ENCODE results near the gene HLCS.

The HLCS gene

GRCh38 chr21:36888466-36888865 is 78.0 kb downstream of the HLCS start:
- Histone ChIP-seq H3K9me3 (ENCODE audit: insufficient read depth, low read depth, low read length) (no peaks in the 10 kb centered on the region; the same call in 1 of the 2 replicates), H3K27me3 (ENCODE audit: insufficient read depth, low read length, poor library complexity, severe bottlenecking) (no peaks in the 10 kb centered on the region), H3K4me3 (ENCODE audit: low read length, poor library complexity, severe bottlenecking) (no peak overlapping the region), H3F3A (ENCODE audit: low read depth) (no peaks in the 10 kb centered on the region), H3K9me2 (replicated peaks; ENCODE audit: low read depth, low read length) (no peaks in the 10 kb centered on the region), H3K4me2 (ENCODE audit: low read depth, low read length, poor library complexity, severe bottlenecking) (no peak overlapping the region), H4K20me1 (ENCODE audit: insufficient read depth, low read length, poor library complexity, severe bottlenecking) (no peaks in the 10 kb centered on the region), H2AFZ (ENCODE audit: low read length) (no peak overlapping the region), H3K9ac (ENCODE audit: low read depth, low read length, poor library complexity, severe bottlenecking) (no peak overlapping the region), H3K4me1 (ENCODE audit: insufficient read depth, low read length, poor library complexity, severe bottlenecking) (peaks cover 4% of the 10 kb centered on the region), H3K79me2 (ENCODE audit: insufficient read depth, low read length) (no peaks in the 10 kb centered on the region), H3K36me3 (ENCODE audit: insufficient read depth, low read length) (peaks cover 7% of the 10 kb centered on the region; the same call in 1 of the 2 replicates)
- TF ChIP-seq CTCF (conservative IDR thresholded peaks at IDR 0.05; ENCODE audit: low read length) (no peak), EZH2phosphoT487 (IDR thresholded peaks at IDR 0.05; ENCODE audit: borderline replicate concordance) (no peak)

- no peak for TF ChIP-seq EZH2phosphoT487 (IDR thresholded peaks at IDR 0.05; ENCODE audit: borderline replicate concordance)
- H3K36me3 ChIP-seq (ENCODE audit: insufficient read depth, low read length), result peaks cover 7% of the 10 kb centered on the region; the same call in 1 of the 2 replicates
- H3K9ac ChIP-seq (ENCODE audit: low read depth, low read length, poor library complexity, severe bottlenecking), result no peak overlapping the region
Measured at GRCh38 chr21:36887963-36888362, 78.5 kb downstream of the HLCS start.

GRCh38 chr21:36883532-36884486 is 82.7 kb downstream of the HLCS start:
- no peaks in the 10 kb centered on the region for H4K20me1 ChIP-seq (ENCODE audit: insufficient read depth, low read length, poor library complexity, severe bottlenecking)
- H3K27me3 ChIP-seq (ENCODE audit: insufficient read depth, low read length, poor library complexity, severe bottlenecking), result no peaks in the 10 kb centered on the region
- no peak overlapping the region for H3K4me2 ChIP-seq (ENCODE audit: low read depth, low read length, poor library complexity, severe bottlenecking)
- H3K4me3 ChIP-seq (ENCODE audit: low read length, poor library complexity, severe bottlenecking), result no peak overlapping the region
- TF ChIP-seq EZH2phosphoT487 (IDR thresholded peaks at IDR 0.05; ENCODE audit: borderline replicate concordance), result no peak
- no peak for TF ChIP-seq CTCF (conservative IDR thresholded peaks at IDR 0.05; ENCODE audit: low read length)
- H2AFZ ChIP-seq (ENCODE audit: low read length), result no peak overlapping the region
- no peaks in the 10 kb centered on the region for H3K79me2 ChIP-seq (ENCODE audit: insufficient read depth, low read length)
- no peaks in the 10 kb centered on the region; the same call in 1 of the 2 replicates for H3K9me3 ChIP-seq (ENCODE audit: insufficient read depth, low read depth, low read length)
- no peak overlapping the region for H3K9ac ChIP-seq (ENCODE audit: low read depth, low read length, poor library complexity, severe bottlenecking)
- no peaks in the 10 kb centered on the region for H3K4me1 ChIP-seq (ENCODE audit: insufficient read depth, low read length, poor library complexity, severe bottlenecking)
- H3K9me2 ChIP-seq (replicated peaks; ENCODE audit: low read depth, low read length), result no peaks in the 10 kb centered on the region
- H3K36me3 ChIP-seq (ENCODE audit: insufficient read depth, low read length), result no peaks in the 10 kb centered on the region
- H3F3A ChIP-seq (ENCODE audit: low read depth), result no peaks in the 10 kb centered on the region

More at GRCh38 chr21:36887963-36888362, 78.5 kb downstream of the HLCS start:
- Histone ChIP-seq H3F3A (ENCODE audit: low read depth) (no peaks in the 10 kb centered on the region), H3K4me3 (ENCODE audit: low read length, poor library complexity, severe bottlenecking) (no peak overlapping the region), H4K20me1 (ENCODE audit: insufficient read depth, low read length, poor library complexity, severe bottlenecking) (no peaks in the 10 kb centered on the region), H3K9me3 (ENCODE audit: insufficient read depth, low read depth, low read length) (no peaks in the 10 kb centered on the region; the same call in 1 of the 2 replicates), H3K79me2 (ENCODE audit: insufficient read depth, low read length) (no peaks in the 10 kb centered on the region), H3K27me3 (ENCODE audit: insufficient read depth, low read length, poor library complexity, severe bottlenecking) (no peaks in the 10 kb centered on the region), H2AFZ (ENCODE audit: low read length) (no peak overlapping the region), H3K4me2 (ENCODE audit: low read depth, low read length, poor library complexity, severe bottlenecking) (no peak overlapping the region), H3K9me2 (replicated peaks; ENCODE audit: low read depth, low read length) (no peaks in the 10 kb centered on the region), H3K4me1 (ENCODE audit: insufficient read depth, low read length, poor library complexity, severe bottlenecking) (peaks cover 4% of the 10 kb centered on the region)

Data from Loucy (cell line).